Mesothelial cell of epicardium (in vitro differentiated cells): ENCODE results near the gene ARFGAP3. TPM values are rescaled to one million over a fixed set of nuclear protein-coding genes. Genes with fewer than 3 reads are reported as not detected.

Source experiments
- DNase-seq, 2 experiments: peaks; one replicate each; pipeline ENCODE4 v3.0.0; 2021; ENCODE audit warnings: low spot score in 2 of 2; ENCODE audit not compliant: unreplicated experiment in 2 of 2
- H3K27ac Mint-ChIP-seq: 2 replicates; pipeline ENCODE4 v1.8.0; 2021; ENCODE audit warnings: mixed read lengths
- H3K27me3 Mint-ChIP-seq: 2 replicates; pipeline ENCODE4 v1.8.0; 2021; ENCODE audit warnings: low read depth, mixed read lengths
- H3K36me3 Mint-ChIP-seq: 2 replicates; pipeline ENCODE4 v1.8.0; 2021; ENCODE audit warnings: mixed read lengths
- H3K4me1 Mint-ChIP-seq: 2 replicates; pipeline ENCODE4 v1.8.0; 2021; ENCODE audit warnings: mixed read lengths
- H3K4me3 Mint-ChIP-seq: 2 replicates; pipeline ENCODE4 v1.8.0; 2021; ENCODE audit warnings: mild to moderate bottlenecking, moderate library complexity, mixed read lengths
- H3K9me3 Mint-ChIP-seq: 2 replicates; pipeline ENCODE4 v1.8.0; 2021; ENCODE audit warnings: mixed read lengths
- CTCF ChIP-seq: fragments of 200-600 bp; sonication (generic); IDR thresholded peaks from one replicate; pipeline ENCODE4 v1.5.0; 2021; ENCODE audit warnings: antibody characterized with exemption; ENCODE audit not compliant: unreplicated experiment
- total RNA-seq: library from RNA; stranded (reverse); gene quantifications from 3 replicates; pipeline ENCODE4 v1.2.1, GENCODE V29; 2021

Gene ARFGAP3
- total RNA-seq, 1 donor from 2014 or later = 33.4 TPM

- Mint-ChIP-seq H3K27ac (no peak overlapping the region), H3K27me3 (no peaks in the 10 kb centered on the region), H3K9me3 (peaks cover 4% of the 10 kb centered on the region), H3K4me3 (no peak overlapping the region), H3K36me3 (peaks cover 37% of the 10 kb centered on the region), H3K4me1 (no peaks in the 10 kb centered on the region)
- no peak for DNase-seq
- TF ChIP-seq CTCF = no peak
These were observed 19.5 kb downstream of the ARFGAP3 start for GRCh38 chr22:42837556-42837955.

- no peak for DNase-seq
- Mint-ChIP-seq H3K27ac (no peak overlapping the region), H3K9me3 (peaks cover 4% of the 10 kb centered on the region), H3K4me1 (no peaks in the 10 kb centered on the region), H3K4me3 (no peak overlapping the region), H3K27me3 (no peaks in the 10 kb centered on the region), H3K36me3 (peaks cover 37% of the 10 kb centered on the region)
- TF ChIP-seq CTCF = no peak
These were observed 21.0 kb downstream of the ARFGAP3 start for GRCh38 chr22:42836026-42836425.

GRCh38 chr22:42834177-42834949, 22.7 kb downstream of the ARFGAP3 start:
- TF ChIP-seq CTCF = no peak
- Mint-ChIP-seq H3K36me3 (peaks cover 29% of the 10 kb centered on the region), H3K4me3 (no peak overlapping the region), H3K27ac (no peak overlapping the region), H3K9me3 (peaks cover 4% of the 10 kb centered on the region), H3K4me1 (no peaks in the 10 kb centered on the region), H3K27me3 (no peaks in the 10 kb centered on the region)
- no peak for DNase-seq

- no peak overlapping the region for H3K27ac Mint-ChIP-seq
- no peaks in the 10 kb centered on the region for H3K27me3 Mint-ChIP-seq
- no peak for DNase-seq
- no peak overlapping the region for H3K4me3 Mint-ChIP-seq
- H3K36me3 Mint-ChIP-seq = peaks cover 33% of the 10 kb centered on the region
- TF ChIP-seq CTCF = no peak
- no peaks in the 10 kb centered on the region for H3K4me1 Mint-ChIP-seq
- peaks cover 4% of the 10 kb centered on the region for H3K9me3 Mint-ChIP-seq
These were observed 24.0 kb downstream of the ARFGAP3 start for GRCh38 chr22:42833104-42833503.

GRCh38 chr22:42831712-42832111, 25.4 kb downstream of the ARFGAP3 start:
- peaks cover 4% of the 10 kb centered on the region for H3K9me3 Mint-ChIP-seq
- H3K4me3 Mint-ChIP-seq = no peak overlapping the region
- H3K4me1 Mint-ChIP-seq = no peaks in the 10 kb centered on the region
- no peak for TF ChIP-seq CTCF
- H3K27ac Mint-ChIP-seq = no peak overlapping the region
- H3K36me3 Mint-ChIP-seq = peaks cover 31% of the 10 kb centered on the region
- DNase-seq = no peak
- no peaks in the 10 kb centered on the region for H3K27me3 Mint-ChIP-seq
